Spinal cord (tissue), 10 donors: ENCODE data around the gene RPRM. TPM values are rescaled to one million over a fixed set of nuclear protein-coding genes. Genes with fewer than 3 reads are reported as not detected.
A peak's percentile ranks its signal among the peaks of the same experiment; 100 is the strongest.

ENCODE experiments used
- DNase-seq, 6 donors: peaks; one replicate each; pipeline versions ENCODE4 v3.0.0 to v3.0.0-alpha.2; 2013 to 2015; ENCODE audit warnings: low spot score in 6 of 6, low read depth in 4 of 6
- H3K27ac ChIP-seq: one replicate; pipeline ENCODE4 v1.5.1; 2013; ENCODE audit warnings: low read depth, low read length, control low read depth
- H3K27me3 ChIP-seq: one replicate; pipeline ENCODE4 v1.6.1; 2013; ENCODE audit warnings: low read length; ENCODE audit not compliant: control insufficient read depth, insufficient read depth
- H3K36me3 ChIP-seq: one replicate; pipeline ENCODE4 v1.6.1; 2013; ENCODE audit warnings: low read length; ENCODE audit not compliant: control insufficient read depth, insufficient read depth
- H3K4me1 ChIP-seq: one replicate; pipeline ENCODE4 v1.6.1; 2013; ENCODE audit warnings: low read length; ENCODE audit not compliant: control insufficient read depth, insufficient read depth
- H3K4me3 ChIP-seq: one replicate; pipeline ENCODE4 v1.5.1; 2013; ENCODE audit warnings: low read depth, low read length, control low read depth
- H3K9me3 ChIP-seq: one replicate; pipeline ENCODE4 v1.6.1; 2013; ENCODE audit warnings: low read length; ENCODE audit not compliant: control insufficient read depth, insufficient read depth
- WGBS: methylation state at CpG from one replicate; pipeline ENCODE4 v1.1.5; 2013; ENCODE audit warnings: missing lambda C conversion rate; ENCODE audit not compliant: insufficient coverage; 5-methylcytosine and 5-hydroxymethylcytosine counted together
- polyA plus RNA-seq, 2 donors: library from polyadenylated mRNA; unstranded; fragments of 120-200 nt; gene quantifications; one replicate each; pipeline ENCODE4 v1.2.1, GENCODE V29; 2013; ENCODE audit not compliant: insufficient read length in 2 of 2
- total RNA-seq, 2 donors: library from RNA; depleted of rRNA in 1 of 2; stranded (reverse); fragments of 120-200 nt in 1 of 2; fragments of >200 nt in 1 of 2; gene quantifications; one replicate each; pipeline versions ENCODE4 v1.2.3 to v1.2.4, GENCODE V29; 2013 to 2014
- donor health status: healthy.

Gene RPRM
- total and polyA plus RNA-seq, 4 donors: 15.1 to 83.8 (median 50.0) TPM

DNA sequence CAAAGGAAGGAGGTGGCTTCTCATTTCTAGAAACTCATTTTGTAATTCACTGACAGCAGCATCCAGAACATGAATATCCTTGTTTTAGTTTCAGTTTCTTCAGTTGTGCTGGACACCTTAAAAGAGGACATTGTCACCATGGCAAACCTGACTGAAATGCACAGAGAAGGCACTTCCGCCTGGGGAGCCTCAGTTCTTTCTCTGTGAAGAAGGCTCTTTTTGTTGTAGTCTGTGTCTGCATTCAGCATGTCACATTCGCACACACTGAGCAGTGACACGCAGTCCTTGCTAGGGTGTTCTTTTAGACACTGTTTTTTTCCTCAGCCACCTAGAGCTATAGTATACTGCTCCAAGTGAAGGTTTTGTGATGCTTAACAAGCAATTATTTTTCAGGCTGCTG, 9.5 kb upstream of the RPRM start:
- no peaks in the 10 kb centered on the region for H3K36me3 ChIP-seq
- H3K9me3 ChIP-seq: no peaks in the 10 kb centered on the region
- H3K27ac ChIP-seq: peak overlapping the region; percentile 12
- no peak overlapping the region for H3K4me3 ChIP-seq
- H3K4me1 ChIP-seq: no peaks in the 10 kb centered on the region
- H3K27me3 ChIP-seq: no peaks in the 10 kb centered on the region
- DNase-seq: peak in 4 of 6 donors; percentile 29 to 80 (median 52)
- 40% methylated on average over 1 of the region's 3 CpGs for WGBS

DNA sequence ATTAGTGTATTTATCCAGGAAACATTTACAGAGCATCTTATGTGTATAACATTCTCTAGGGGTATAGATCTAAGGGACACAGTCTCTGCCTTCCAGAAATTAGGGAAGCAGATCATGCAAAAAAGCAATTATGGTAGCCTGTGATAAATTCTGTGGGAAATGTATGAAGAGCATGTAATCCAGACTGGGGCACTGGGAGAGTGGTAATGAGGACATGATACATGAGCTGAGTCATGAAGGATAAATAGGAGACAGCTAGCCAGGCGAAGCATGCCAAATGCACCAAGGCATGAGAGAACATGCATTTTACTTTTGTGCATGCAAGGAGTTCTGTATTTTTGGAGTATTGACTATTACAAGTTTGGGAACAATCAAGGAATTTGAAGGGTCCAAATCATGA, 8.9 kb upstream of the RPRM start:
- no peak overlapping the region for H3K4me3 ChIP-seq
- WGBS: 40% methylated on average over 1 of the region's 1 CpG

DNA sequence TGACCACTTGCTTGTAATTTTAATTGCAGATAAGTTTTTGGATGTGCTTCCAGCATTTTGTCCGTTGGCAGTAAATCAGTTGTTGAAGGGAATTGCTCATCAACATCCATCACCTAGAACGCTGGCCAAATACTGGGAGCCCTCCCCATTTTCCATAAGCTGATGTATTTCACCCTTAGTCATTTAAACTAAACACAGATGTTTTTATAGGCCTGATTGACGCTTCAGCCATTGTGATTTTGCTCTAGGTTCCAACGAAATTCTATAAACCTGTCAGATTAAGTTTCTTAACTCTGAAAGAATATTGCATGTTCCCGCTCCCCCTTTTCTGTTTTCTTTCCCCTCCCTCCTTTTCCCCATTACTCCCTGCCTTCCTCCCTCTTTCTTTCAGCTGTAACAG, 1.0 kb upstream of the RPRM start:
- WGBS: 65% methylated on average over 5 of the region's 5 CpGs
- Histone ChIP-seq H3K27ac (no peak overlapping the region), H3K4me3 (no peak overlapping the region), H3K4me1 (peaks cover 27% of the 10 kb centered on the region), H3K9me3 (no peaks in the 10 kb centered on the region), H3K36me3 (no peaks in the 10 kb centered on the region), H3K27me3 (peaks cover 18% of the 10 kb centered on the region)
- no peak for DNase-seq

More for the DNA sequence above, 8.9 kb upstream of the RPRM start:
- H3K9me3 ChIP-seq: no peaks in the 10 kb centered on the region
- no peaks in the 10 kb centered on the region for H3K27me3 ChIP-seq
- no peaks in the 10 kb centered on the region for H3K4me1 ChIP-seq
- DNase-seq: peak in 1 of 6 donors; percentile 53
- no peaks in the 10 kb centered on the region for H3K36me3 ChIP-seq
- H3K27ac ChIP-seq: no peak overlapping the region

DNA sequence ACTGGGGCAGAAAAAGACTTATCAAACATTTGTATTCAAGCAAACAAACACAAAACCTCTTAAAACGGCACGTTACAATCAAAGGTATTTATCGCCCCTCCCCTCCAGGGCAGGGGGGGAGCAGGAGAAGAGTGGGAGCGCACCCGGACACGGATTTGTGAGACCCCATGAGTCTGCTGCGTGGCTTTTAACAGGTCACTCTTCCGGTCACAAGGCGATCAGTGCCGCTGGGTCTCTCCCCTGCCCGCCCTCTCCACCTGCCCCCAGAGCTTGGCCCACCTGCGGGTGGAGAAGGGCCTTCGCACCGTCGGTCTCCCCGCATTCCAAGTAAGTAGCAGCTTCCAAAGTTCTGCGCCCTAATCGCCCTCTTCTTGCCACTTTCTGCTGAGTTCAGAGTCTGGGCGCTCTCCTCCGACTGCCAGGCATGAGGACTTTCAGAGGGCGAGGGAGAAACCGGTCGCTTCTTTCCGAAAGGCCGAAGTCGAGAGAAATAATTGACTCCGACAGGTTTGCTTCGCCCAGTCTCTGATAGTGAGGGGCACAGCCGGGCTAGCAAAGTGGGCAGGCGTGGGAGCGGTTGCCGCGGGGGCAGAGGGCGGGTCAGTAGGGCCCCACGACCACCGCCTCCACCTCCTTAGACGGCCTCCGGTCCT, 800 bp downstream of the RPRM start:
- no peaks in the 10 kb centered on the region for H3K36me3 ChIP-seq
- H3K27me3 ChIP-seq: peaks cover 18% of the 10 kb centered on the region
- WGBS: under 1% methylated on average over 33 of the region's 38 CpGs
- H3K9me3 ChIP-seq: no peaks in the 10 kb centered on the region
- peak in 3 of 6 donors; percentile 41 to 63 (median 59) for DNase-seq
- H3K27ac ChIP-seq: peak overlapping the region; percentile 80
- H3K4me3 ChIP-seq: peak overlapping the region; percentile 55
- H3K4me1 ChIP-seq: peaks cover 27% of the 10 kb centered on the region

DNA sequence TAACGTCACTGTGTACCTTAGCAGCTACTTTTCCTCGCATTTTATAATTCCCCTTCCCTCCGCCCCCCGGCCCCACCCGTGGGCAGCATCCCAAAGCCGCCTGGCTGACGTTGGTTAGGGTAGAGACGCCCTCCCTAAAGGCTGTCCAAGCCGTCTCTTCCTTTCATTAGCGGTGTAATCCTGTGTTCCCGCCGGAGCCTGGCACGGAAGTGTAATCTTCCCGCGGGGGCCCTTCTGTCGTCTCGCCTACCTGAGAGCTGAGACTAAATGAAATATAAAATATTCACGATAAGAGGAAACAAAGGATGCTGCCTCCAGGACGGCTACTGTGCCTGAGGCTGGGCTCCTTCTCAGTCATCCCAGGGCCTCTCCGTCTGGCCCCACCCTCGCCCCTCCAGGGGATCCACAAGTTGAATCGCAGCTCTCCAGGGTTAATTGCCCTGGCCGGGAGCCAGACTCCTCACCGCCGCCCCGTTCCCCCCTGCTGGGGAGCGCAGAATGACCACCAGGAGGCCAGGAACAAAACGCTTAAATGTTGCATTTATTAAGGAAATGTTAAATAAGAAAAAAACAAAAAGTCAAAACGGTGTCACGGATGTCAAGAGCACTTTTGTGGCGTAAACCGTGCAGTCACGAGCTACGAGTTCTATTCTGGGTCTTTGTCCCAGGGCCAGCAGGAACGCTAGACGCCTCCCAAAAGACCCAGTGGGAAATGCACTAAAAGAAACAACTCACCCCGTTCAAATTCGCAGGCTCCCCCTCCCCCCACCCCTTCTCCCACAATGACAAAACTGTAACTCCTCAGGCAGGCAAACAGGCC, 1.5 kb downstream of the RPRM start:
- Histone ChIP-seq H3K27ac (peak overlapping the region; percentile 80), H3K27me3 (peaks cover 18% of the 10 kb centered on the region), H3K4me3 (peak overlapping the region; percentile 55), H3K36me3 (no peaks in the 10 kb centered on the region), H3K9me3 (no peaks in the 10 kb centered on the region), H3K4me1 (peaks cover 27% of the 10 kb centered on the region)
- DNase-seq: peak in 5 of 6 donors; percentile 35 to 85 (median 47)
- WGBS: under 1% methylated on average over 28 of the region's 38 CpGs

DNA sequence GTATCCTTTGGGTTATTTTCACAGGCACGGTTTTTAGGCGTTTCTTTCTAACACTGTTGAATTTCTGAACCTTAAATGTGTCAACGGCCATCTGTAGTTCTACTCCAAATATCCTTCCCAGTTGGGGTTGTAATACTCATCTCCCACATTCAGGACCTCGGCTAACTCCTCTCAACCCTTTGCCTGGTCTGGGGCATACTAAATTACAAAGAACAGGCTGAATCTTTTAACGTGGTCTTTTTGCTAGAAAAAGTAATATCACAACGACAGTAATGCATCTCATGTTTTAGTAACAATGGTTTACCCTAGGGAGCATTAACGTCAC, 2.1 kb downstream of the RPRM start:
- H3K36me3 ChIP-seq: no peaks in the 10 kb centered on the region
- H3K27me3 ChIP-seq: peaks cover 18% of the 10 kb centered on the region
- WGBS: 9% methylated on average over 5 of the region's 7 CpGs
- H3K27ac ChIP-seq: peak overlapping the region; percentile 80
- no peaks in the 10 kb centered on the region for H3K9me3 ChIP-seq
- peaks cover 27% of the 10 kb centered on the region for H3K4me1 ChIP-seq
- peak overlapping the region; percentile 55 for H3K4me3 ChIP-seq
- peak in 1 of 6 donors; percentile 35 for DNase-seq

DNA sequence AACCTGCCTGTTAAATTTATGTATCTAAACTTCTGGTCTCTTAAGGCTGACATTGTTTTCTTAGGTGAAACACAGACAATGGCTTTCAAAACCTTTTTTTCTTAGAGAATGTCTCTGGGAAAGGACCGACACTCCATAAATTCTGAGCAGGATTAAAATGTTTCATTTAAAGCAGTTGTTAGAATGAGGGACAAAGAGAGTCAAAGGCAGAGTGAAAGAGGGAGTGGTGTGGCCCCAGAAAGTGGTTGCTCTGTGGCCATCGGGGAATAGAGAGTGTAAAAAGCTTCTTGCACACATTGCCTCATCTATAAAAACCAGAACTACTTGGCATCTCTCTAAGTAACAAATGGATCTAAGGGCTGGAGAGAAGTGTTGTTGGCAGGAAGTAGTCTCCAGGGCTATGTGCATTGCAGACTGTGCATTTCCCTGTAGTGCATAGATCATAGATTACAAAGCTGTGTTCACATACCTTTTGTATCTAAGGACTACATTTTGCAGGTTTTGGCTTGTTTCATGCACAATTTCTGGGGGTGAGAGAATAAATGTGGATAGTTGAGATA, 3.6 kb downstream of the RPRM start:
- peak in 3 of 6 donors; percentile 29 to 80 (median 72) for DNase-seq
- peak overlapping the region; percentile 43 for H3K27ac ChIP-seq

DNA sequence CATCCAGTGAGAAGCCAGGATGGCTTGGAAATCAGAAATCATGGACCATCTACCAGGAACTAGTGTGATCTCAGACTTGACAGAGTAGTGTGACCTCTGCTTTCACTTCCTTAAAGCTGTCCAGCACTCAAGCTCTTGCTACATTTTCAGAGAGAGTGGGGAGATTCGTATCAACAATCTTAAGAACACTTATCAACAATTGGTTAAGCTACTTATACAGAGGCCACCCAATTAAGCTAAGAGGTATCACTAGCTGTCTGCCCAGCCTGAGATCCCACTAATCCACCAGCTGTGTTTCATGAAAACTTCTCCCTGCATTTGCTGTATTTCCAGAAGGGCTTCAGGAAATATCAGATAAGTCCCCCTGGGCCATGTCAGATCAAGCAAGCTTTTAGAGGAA, 4.2 kb downstream of the RPRM start:
- Histone ChIP-seq H3K9me3 (no peaks in the 10 kb centered on the region), H3K27ac (peak overlapping the region; percentile 43), H3K4me3 (no peak overlapping the region), H3K27me3 (peaks cover 18% of the 10 kb centered on the region), H3K4me1 (peaks cover 27% of the 10 kb centered on the region), H3K36me3 (no peaks in the 10 kb centered on the region)
- peak in 1 of 6 donors; percentile 16 for DNase-seq
- WGBS: no CpG with 5 or more reads among the region's 1 CpG

More for the DNA sequence above, 3.6 kb downstream of the RPRM start:
- Histone ChIP-seq H3K4me1 (peaks cover 27% of the 10 kb centered on the region), H3K9me3 (no peaks in the 10 kb centered on the region), H3K36me3 (no peaks in the 10 kb centered on the region), H3K27me3 (peaks cover 18% of the 10 kb centered on the region), H3K4me3 (no peak overlapping the region)
- 55% methylated on average over 1 of the region's 2 CpGs for WGBS

DNA sequence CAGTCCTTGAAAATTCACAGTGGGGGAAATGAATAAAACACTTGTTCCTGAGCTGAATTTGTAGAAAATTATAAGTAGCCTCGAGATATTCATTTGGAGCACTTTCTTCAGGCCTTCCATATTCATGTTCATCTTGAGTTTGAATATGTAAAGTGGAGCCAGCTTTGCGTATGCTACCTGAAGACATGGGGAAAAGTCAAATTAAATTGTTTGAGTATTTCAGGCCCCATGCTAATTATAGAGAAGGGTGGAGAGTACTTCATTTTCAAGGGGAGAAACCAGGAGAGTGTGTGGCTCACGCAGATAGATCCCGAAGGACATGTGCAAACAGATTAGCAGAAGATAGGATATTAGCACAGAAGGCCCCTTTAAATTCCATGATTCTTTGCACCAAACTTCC, 7.7 kb downstream of the RPRM start:
- H3K9me3 ChIP-seq: no peaks in the 10 kb centered on the region
- 80% methylated on average over 1 of the region's 4 CpGs for whole genome bisulfite sequencing
- no peak overlapping the region for H3K4me3 ChIP-seq
- H3K4me1 ChIP-seq: no peaks in the 10 kb centered on the region
- no peaks in the 10 kb centered on the region for H3K27me3 ChIP-seq
- no peaks in the 10 kb centered on the region for H3K36me3 ChIP-seq
- DNase-seq: no peak
- no peak overlapping the region for H3K27ac ChIP-seq
